ENCODE results near the gene GNG5.

DNA sequence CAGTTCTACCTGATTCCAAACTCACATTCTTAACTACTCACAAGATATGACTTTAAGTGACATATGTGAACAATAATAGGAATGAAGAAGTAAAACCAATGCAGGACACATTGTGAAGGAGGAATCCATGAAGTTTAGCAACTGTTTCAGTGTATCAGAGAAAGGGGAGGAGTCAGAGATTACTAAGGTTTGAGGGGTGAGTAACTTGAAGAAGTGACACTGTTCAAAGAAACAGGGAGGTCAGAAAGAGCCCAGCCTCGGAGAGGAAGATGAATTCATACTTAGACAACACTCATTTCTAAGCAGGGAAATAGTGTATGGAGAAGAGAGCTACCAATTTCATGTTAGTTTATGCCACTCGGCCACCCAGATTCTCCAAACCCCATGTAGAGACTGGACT is 55.5 kb downstream of the GNG5 start:
- no peak for TF ChIP-seq POLR2A (IDR thresholded peaks at IDR 0.05)
- TF ChIP-seq, protein P1, sequence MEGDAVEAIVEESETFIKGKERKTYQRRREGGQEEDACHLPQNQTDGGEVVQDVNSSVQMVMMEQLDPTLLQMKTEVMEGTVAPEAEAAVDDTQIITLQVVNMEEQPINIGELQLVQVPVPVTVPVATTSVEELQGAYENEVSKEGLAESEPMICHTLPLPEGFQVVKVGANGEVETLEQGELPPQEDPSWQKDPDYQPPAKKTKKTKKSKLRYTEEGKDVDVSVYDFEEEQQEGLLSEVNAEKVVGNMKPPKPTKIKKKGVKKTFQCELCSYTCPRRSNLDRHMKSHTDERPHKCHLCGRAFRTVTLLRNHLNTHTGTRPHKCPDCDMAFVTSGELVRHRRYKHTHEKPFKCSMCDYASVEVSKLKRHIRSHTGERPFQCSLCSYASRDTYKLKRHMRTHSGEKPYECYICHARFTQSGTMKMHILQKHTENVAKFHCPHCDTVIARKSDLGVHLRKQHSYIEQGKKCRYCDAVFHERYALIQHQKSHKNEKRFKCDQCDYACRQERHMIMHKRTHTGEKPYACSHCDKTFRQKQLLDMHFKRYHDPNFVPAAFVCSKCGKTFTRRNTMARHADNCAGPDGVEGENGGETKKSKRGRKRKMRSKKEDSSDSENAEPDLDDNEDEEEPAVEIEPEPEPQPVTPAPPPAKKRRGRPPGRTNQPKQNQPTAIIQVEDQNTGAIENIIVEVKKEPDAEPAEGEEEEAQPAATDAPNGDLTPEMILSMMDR (IDR thresholded peaks at IDR 0.05), result no peak

Measured in heart left ventricle (tissue), 13 donors.